PC-3 (cell line): ENCODE measurements around the gene EMD. TPM values are rescaled to one million over a fixed set of nuclear protein-coding genes. Genes with fewer than 3 reads are reported as not detected.

ENCODE experiments used
- ATAC-seq: fragments of 200-7000 bp; cut with Tn5 transposase; 2 replicates; pipeline ENCODE4 v1.9.1; 2020; ENCODE audit warnings: mild to moderate bottlenecking, moderate library complexity
- BruUV-seq: library from RNA; stranded (reverse); fragments of 400-500 nt; replicated peaks from 2 replicates; lab custom pipeline; 2021; lab: Mats Ljungman, UMichigan
- CTCF ChIA-PET: fragments of 300-600 bp; sonication (Branson Sonifier 250); formaldehyde crosslinking; loops from one replicate; lab custom pipeline; 2022; ENCODE audit warnings: antibody characterized with exemption; lab: Charles Lee
- POLR2A ChIA-PET: fragments of 300-600 bp; sonication (Branson Sonifier 250); formaldehyde crosslinking; loops from one replicate; lab custom pipeline; 2022; ENCODE audit warnings: antibody characterized with exemption; ENCODE audit not compliant: unreplicated experiment; lab: Charles Lee
- DNase-seq: peaks from one replicate; pipeline ENCODE4 v3.0.0-alpha.2; 2015
- H2AFZ ChIP-seq: fragments of 300-600 bp; sonication (generic); 2 replicates; pipeline ENCODE4 v1.6.0; 2016; ENCODE audit warnings: antibody characterized with exemption, low read length
- H3F3A ChIP-seq: fragments of 300-600 bp; sonication (generic); one replicate; pipeline ENCODE4 v1.6.0; 2017; ENCODE audit warnings: antibody characterized with exemption, low read length, control low read depth, mild to moderate bottlenecking; ENCODE audit not compliant: unreplicated experiment
- H3K27ac ChIP-seq: fragments of 300-600 bp; sonication (generic); 2 replicates; pipeline ENCODE4 v1.5.1; 2016; ENCODE audit warnings: mild to moderate bottlenecking, low read length
- H3K27me3 ChIP-seq: fragments of 300-600 bp; sonication (generic); 2 replicates; pipeline ENCODE4 v1.6.1; 2016; ENCODE audit warnings: low read length, mixed read lengths
- H3K36me3 ChIP-seq: fragments of 300-600 bp; sonication (generic); 2 replicates; pipeline ENCODE4 v1.6.1; 2016; ENCODE audit warnings: low read depth, mixed run types, low read length, mixed read lengths
- H3K4me1 ChIP-seq: fragments of 300-600 bp; sonication (generic); 2 replicates; pipeline ENCODE4 v1.5.1; 2016; ENCODE audit warnings: low read length; ENCODE audit not compliant: insufficient read depth
- H3K4me2 ChIP-seq: fragments of 300-600 bp; sonication (generic); 2 replicates; pipeline ENCODE4 v1.6.0; 2016; ENCODE audit warnings: low read length
- H3K4me3 ChIP-seq: fragments of 300-600 bp; sonication (generic); 2 replicates; pipeline ENCODE4 v1.5.1; 2016; ENCODE audit warnings: mild to moderate bottlenecking, low read length, mixed read lengths
- H3K79me2 ChIP-seq: fragments of 300-600 bp; sonication (generic); 2 replicates; pipeline ENCODE4 v1.6.1; 2017; ENCODE audit warnings: low read length, mixed read lengths
- H3K9ac ChIP-seq: fragments of 300-600 bp; sonication (generic); 2 replicates; pipeline ENCODE4 v1.6.0; 2016; ENCODE audit warnings: mild to moderate bottlenecking, low read length
- H3K9me2 ChIP-seq: fragments of 300-600 bp; sonication (generic); replicated peaks from 2 replicates; pipeline ENCODE4 v1.6.1; 2016; ENCODE audit warnings: mixed run types, low read length, mixed read lengths
- H3K9me3 ChIP-seq: fragments of 300-600 bp; sonication (generic); 2 replicates; pipeline ENCODE4 v1.6.1; 2016; ENCODE audit warnings: low read length, mixed read lengths
- H4K20me1 ChIP-seq: fragments of 300-600 bp; sonication (generic); 2 replicates; pipeline ENCODE4 v1.6.1; 2016; ENCODE audit warnings: low read length, mixed read lengths
- CTCF ChIP-seq: fragments of 300-600 bp; sonication (generic); conservative IDR thresholded peaks from 2 replicates; pipeline ENCODE4 v1.5.1; 2017; ENCODE audit warnings: antibody characterized with exemption, low read depth, mild to moderate bottlenecking, low read length
- EZH2 ChIP-seq: fragments of 300-600 bp; sonication (generic); IDR thresholded peaks from one replicate; pipeline ENCODE4 v1.6.1; 2017; ENCODE audit warnings: antibody characterized with exemption, mild to moderate bottlenecking, low read length; ENCODE audit not compliant: unreplicated experiment
- EZH2phosphoT487 ChIP-seq: fragments of 300-600 bp; sonication (generic); IDR thresholded peaks from 2 replicates; pipeline ENCODE4 v1.6.1; 2018; ENCODE audit warnings: mild to moderate bottlenecking, antibody characterized with exemption, low read length, borderline replicate concordance
- intact Hi-C: fragments of 100-400 bp; cut with micrococcal nuclease; formaldehyde crosslinking; loops from 2 replicates; pipeline ENCODE4 v1.9.0; 2023
- total RNA-seq: library from RNA; depleted of rRNA; stranded (reverse); fragments of >200 nt; gene quantifications from 2 replicates; pipeline ENCODE4 v1.2.3, GENCODE V29; 2014

EMD gene
- total RNA-seq, 1 experiment from 2014 or later = 46.8 TPM

- H2AFZ ChIP-seq = peak within 1 kb of the TSS; percentile 74
- ATAC-seq (no peak), DNase-seq (peak; percentile 48)
- no peaks in the 10 kb centered on the region; the same call in 1 of the 2 replicates for H4K20me1 ChIP-seq
- no peaks in the 10 kb centered on the region for H3K9me3 ChIP-seq
- peak within 1 kb of the TSS; percentile 3; the same call in 1 of the 2 replicates for H3K9ac ChIP-seq
- TF ChIP-seq EZH2 (no peak), EZH2phosphoT487 (peak; percentile 65; the same call in 1 of the 2 replicates), CTCF (0 out of 2 replicates have a peak, but pooled peaks have one; percentile 17)
- peak within 1 kb of the TSS; percentile 85 for H3K4me2 ChIP-seq
- no peaks in the 10 kb centered on the region for H3K36me3 ChIP-seq
- peaks cover 27% of the 10 kb centered on the region for H3K4me1 ChIP-seq
- no peak within 1 kb of the TSS for H3K27ac ChIP-seq
- intact Hi-C loops = loop anchor here (10.0 kb wide), 1 partner anchor 400 kb away; the partner anchor contains the start of genes HCFC1 and TMEM187
- peak within 1 kb of the TSS; percentile 64 for H3K4me3 ChIP-seq
- peaks cover 63% of the 10 kb centered on the region for H3K79me2 ChIP-seq
- ChIA-PET CTCF (interaction anchor here (0.5 kb wide), 2 partner anchors 35 to 406 kb away, joined by 3 to 5 read pairs; no protein-coding TSS in a partner anchor), POLR2A (interaction anchor here (1.5 kb wide), 1 partner anchor 37 kb away, joined by 3 read pairs; no protein-coding TSS in a partner anchor)
- H3F3A ChIP-seq = no peaks in the 10 kb centered on the region
- no TSS peak for BruUV-seq
- H3K27me3 ChIP-seq = no peaks in the 10 kb centered on the region
- H3K9me2 ChIP-seq = no peaks in the 10 kb centered on the region
Measured at GRCh38 chrX:154374313-154375155, 4.6 kb upstream of the EMD start, which contains the start of gene FLNA. Gene FLNA (minus strand): TSS chrX:154374634. CDS start chrX:154371245, 3,389 bp downstream.

DNA sequence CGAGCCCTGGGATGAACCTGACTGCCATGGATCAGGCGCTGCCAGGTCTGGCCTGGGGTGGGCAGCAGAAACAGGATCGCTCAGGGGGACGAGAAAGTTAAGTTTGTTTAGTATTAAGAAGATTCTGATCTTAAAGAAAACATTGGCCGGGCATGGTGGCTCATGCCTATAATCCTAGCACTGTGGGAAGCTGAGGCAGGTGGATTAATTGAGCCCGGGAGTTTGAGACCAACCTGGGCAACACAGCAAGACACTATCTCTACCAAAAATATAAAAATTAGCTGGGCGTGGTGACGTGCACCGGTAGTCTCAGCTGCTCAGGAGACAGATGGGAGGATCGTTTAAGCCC, 4.0 kb upstream of the EMD start:
- H2AFZ ChIP-seq = peak overlapping the region; percentile 74; the same call in 1 of the 2 replicates
- ChIA-PET CTCF (interaction anchor here (0.5 kb wide), 1 partner anchor 35 kb away, joined by 5 read pairs; no protein-coding TSS in a partner anchor), POLR2A (no interaction called here)
- H3K9me3 ChIP-seq = no peaks in the 10 kb centered on the region
- H3K27ac ChIP-seq = no peak overlapping the region
- no peaks in the 10 kb centered on the region; the same call in 1 of the 2 replicates for H4K20me1 ChIP-seq
- peak overlapping the region; percentile 64 for H3K4me3 ChIP-seq
- H3K9me2 ChIP-seq = no peaks in the 10 kb centered on the region
- peaks cover 63% of the 10 kb centered on the region for H3K79me2 ChIP-seq
- H3K27me3 ChIP-seq = no peaks in the 10 kb centered on the region
- no peak for TF ChIP-seq EZH2phosphoT487
- no peak for TF ChIP-seq CTCF
- TF ChIP-seq EZH2 = no peak
- intact Hi-C loops = loop anchor here (10.0 kb wide), 1 partner anchor 400 kb away; the partner anchor contains the start of genes HCFC1 and TMEM187
- ATAC-seq (no peak), DNase-seq (no peak)
- H3K4me1 ChIP-seq = peaks cover 27% of the 10 kb centered on the region
- H3K36me3 ChIP-seq = no peaks in the 10 kb centered on the region
- peak overlapping the region; percentile 85 for H3K4me2 ChIP-seq
- no peaks in the 10 kb centered on the region for H3F3A ChIP-seq
- BruUV-seq = no TSS peak
- peak overlapping the region; percentile 3; the same call in 1 of the 2 replicates for H3K9ac ChIP-seq
